IMR-90 (cell line): ENCODE results near the gene DMD.

Experiments used
- BHLHE40 ChIP-seq: fragments of 150-350 bp; IDR thresholded peaks from 2 replicates; pipeline ENCODE4 v1.6.1; 2016; ENCODE audit warnings: mild to moderate bottlenecking, low read depth, low read length
- MXI1 ChIP-seq: IDR thresholded peaks from 2 replicates; pipeline ENCODE4 v1.6.1; 2012; ENCODE audit warnings: low read depth, mild to moderate bottlenecking, low read length, moderate library complexity, borderline replicate concordance
- POLR2A ChIP-seq: IDR thresholded peaks from 2 replicates; pipeline ENCODE4 v1.6.1; 2012; ENCODE audit warnings: mild to moderate bottlenecking, low read depth, low read length
- RCOR1 ChIP-seq: IDR thresholded peaks from 2 replicates; pipeline ENCODE4 v1.6.1; 2012; ENCODE audit warnings: mild to moderate bottlenecking, low read length, improper control_type of control experiment; ENCODE audit not compliant: insufficient replicate concordance
- TF ChIP-seq, protein P1 (sequence below): conservative IDR thresholded peaks from 2 replicates; pipeline ENCODE4 v1.5.1; 2012; ENCODE audit warnings: mild to moderate bottlenecking, low read depth, low read length, improper control_type of control experiment

DNA sequence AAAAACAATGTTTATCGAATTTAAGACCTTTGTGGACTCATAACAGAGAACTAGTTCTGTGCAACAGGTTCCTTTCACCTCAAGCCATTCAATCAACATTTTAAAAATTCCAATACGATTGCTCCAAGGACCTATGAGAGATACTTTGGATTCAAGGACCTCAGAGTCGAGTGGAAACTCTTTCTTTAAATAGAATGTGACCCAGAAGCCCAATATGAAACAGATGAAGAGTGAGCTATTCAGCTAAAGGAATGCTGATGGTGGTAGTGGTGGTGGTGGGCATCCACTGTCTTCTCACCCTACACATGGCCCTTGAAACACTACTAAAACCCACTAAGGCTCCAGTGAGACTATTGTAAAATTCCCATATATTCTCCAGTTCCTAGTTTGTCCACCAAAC, 257.2 kb downstream of the DMD start:
- TF ChIP-seq MXI1 (no peak), RCOR1 (no peak), POLR2A (no peak), BHLHE40 (no peak)
- TF ChIP-seq, protein P1, sequence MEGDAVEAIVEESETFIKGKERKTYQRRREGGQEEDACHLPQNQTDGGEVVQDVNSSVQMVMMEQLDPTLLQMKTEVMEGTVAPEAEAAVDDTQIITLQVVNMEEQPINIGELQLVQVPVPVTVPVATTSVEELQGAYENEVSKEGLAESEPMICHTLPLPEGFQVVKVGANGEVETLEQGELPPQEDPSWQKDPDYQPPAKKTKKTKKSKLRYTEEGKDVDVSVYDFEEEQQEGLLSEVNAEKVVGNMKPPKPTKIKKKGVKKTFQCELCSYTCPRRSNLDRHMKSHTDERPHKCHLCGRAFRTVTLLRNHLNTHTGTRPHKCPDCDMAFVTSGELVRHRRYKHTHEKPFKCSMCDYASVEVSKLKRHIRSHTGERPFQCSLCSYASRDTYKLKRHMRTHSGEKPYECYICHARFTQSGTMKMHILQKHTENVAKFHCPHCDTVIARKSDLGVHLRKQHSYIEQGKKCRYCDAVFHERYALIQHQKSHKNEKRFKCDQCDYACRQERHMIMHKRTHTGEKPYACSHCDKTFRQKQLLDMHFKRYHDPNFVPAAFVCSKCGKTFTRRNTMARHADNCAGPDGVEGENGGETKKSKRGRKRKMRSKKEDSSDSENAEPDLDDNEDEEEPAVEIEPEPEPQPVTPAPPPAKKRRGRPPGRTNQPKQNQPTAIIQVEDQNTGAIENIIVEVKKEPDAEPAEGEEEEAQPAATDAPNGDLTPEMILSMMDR, result no peak
